SK-N-SH (cell line): Measurements from ENCODE around the gene GPR173.

Source experiments
- CTCF ChIP-seq: fragments of 200-600 bp; sonication (generic); IDR thresholded peaks from 2 replicates; pipeline ENCODE4 v1.6.1; 2017; ENCODE audit warnings: antibody characterized with exemption, mild to moderate bottlenecking, moderate library complexity
- EP300 ChIP-seq, 2 experiments: IDR thresholded peaks; 2 replicates each; pipeline versions ENCODE4 v1.4.0 to v1.6.1; 2012; ENCODE audit warnings: borderline replicate concordance in 1 of 2, low read depth in 1 of 2, low read length in 1 of 2
- JUND ChIP-seq: IDR thresholded peaks from 2 replicates; pipeline ENCODE4 v1.4.0; 2012
- MAX ChIP-seq: IDR thresholded peaks from 2 replicates; pipeline ENCODE4 v1.4.0; 2012; ENCODE audit warnings: low read depth
- POLR2AphosphoS5 ChIP-seq: IDR thresholded peaks from 2 replicates; pipeline ENCODE4 v1.6.1; 2012; ENCODE audit warnings: low read depth, low read length
- SMC3 ChIP-seq: IDR thresholded peaks from 2 replicates; pipeline ENCODE4 v1.6.1; 2012; ENCODE audit warnings: low read depth, low read length, improper control_type of control experiment

DNA sequence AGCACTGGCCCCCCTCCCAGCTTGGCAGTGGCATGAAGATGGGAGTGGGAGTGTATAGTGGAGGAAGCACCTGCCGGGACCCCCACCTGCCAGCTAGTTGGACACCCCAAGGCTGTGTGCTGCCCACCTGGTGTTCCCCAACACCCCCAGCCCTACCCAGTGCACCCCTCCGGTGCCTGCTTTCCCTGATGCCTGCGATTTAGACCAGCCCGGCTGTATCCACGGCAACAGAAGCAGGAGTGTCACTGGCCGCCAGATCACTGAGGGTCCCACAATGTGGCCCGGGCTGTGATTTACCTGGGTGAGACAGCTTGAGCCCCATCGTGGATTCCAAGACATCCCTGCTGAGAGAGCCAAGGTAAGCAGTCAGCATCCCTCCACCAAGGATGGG is 533 bp downstream of the GPR173 start:
- TF ChIP-seq SMC3 (no peak), CTCF (no peak), MAX (no peak), EP300 (IDR thresholded peaks at IDR 0.05; ENCODE audit: borderline replicate concordance in 1 of 2, low read depth in 1 of 2, low read length in 1 of 2) (no peak), JUND (no peak), POLR2AphosphoS5 (no peak)
